Hematopoietic multipotent progenitor cell treated with erythropoietin and hydrocortisone succinate and interleukin-3 and kit ligand, for 8 days (in vitro differentiated cells): ENCODE results near the gene THSD4.

Source experiments
- DNase-seq: peaks from one replicate; pipeline ENCODE4 v3.0.0-alpha.2; 2015

Gene THSD4

DNA sequence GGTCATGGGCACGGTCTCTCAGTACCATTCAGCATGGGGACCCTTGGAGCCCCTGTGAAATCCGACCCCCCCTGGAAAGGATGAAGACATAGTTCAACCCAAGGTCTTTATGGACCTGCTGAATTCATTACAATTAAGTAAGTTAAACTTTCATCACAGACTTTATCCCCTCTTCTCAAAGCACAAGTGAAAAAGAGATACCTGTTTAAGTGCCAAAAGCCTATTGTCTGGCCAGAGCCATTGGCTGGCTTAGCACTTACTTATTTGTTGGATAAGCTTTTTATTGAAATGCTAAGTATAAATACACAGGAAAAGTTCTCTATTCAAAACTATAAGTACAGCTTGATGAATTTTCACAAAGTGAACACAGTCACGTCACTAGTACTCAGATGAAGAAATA lies 566.7 kb downstream of the THSD4 start:
- no peak for DNase-seq

DNA sequence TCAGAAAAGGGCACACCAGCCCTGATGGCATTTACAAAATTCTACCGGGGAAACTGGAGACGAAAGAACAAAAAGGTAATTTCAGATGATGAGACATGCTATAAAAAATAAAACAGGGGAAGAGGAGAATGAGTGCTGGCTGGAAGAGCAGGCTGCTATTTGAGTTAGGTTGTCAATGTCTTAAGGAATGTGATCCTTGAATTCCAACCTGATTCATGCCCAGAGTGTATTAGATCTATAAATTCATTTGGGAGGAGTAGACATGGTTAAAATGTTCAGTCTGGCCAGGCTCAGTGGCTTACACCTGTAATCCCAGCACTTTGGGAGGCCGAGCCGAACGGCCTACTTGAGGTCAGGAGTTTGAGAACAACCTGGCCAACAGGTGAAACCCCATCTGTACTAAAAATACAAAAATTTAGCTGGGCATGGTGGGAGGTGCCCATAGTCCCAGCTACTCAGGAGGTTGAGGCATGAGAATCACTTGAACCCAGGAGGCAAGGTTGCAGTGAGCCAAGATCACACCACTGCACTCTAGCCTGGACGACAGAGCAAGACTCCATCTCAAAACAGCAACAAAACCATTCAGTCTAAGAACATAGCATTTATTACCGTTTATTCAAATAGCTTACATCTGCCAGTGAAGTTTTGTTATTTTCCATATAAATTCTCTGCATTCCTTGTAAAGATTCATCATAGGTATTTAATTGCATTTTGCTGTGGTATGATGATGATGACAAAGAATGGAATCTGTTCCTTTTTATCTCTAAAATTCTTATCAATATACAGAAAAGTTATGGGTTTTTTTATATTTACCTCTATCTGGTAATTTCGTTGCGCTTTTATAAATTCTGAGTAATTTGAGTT lies 568.4 kb downstream of the THSD4 start:
- DNase-seq: no peak

DNA sequence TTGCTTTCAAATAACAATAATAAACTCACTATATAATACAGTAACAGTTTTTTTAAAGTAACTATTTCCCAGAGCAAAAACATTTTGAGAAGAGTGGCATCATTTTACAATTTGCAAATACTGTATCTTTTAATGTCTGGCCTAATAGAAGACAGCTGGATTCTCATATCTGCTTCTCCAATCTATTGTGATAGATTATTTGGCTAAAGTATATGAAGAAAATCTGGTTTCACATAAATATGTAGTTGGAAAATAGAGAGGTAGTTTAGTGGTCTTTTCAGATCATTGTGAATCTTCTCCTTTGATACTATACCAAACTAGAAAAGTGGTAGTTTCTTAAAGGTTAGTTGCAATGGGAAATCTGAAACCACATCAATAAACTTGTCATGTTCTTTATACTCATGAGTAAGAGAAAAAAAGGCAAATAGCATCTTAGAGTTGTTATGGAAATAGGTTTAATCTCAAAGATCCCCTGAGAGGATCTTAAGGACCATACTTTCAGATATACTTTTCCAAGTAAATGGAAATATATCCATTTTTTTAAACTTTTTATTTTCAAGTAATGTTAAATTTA lies 570.2 kb downstream of the THSD4 start:
- DNase-seq: no peak

DNA sequence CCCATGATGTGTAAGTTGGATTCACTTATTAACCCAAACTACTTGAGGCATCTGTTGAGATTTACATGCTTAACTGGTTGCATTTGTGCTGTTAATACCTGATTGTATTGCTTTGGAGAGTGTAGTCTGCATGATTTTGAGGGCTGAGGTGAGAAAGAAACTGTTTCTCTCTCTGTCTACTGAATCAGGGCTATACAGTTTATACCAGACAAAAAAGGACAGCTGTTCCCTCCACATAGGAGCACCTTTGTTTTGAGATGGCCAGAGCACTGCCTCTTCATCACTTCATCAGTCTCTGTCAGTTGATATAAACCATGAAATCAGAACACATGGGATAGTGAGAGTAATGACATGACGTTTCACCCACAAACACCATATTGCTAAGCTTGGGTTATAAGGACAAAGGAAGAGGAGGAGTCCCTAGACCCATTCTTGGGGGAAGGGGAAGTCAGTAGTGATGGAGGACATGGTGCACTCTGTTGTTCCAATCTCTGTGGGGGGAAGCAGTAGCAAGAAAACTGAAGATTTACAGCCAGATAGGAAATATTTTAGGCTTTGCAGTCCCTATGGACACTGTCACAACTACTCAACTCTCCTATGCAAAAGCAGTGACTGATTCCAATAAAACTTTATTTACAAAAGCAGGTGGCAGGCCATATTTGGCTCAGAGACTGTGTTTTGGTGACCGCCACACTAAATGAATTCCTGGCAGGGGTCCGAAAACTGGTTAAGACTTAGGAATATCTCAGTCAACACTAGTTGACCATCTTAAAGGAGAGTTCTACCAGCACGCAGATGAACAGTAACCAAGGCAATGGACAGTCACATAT lies 571.2 kb downstream of the THSD4 start:
- DNase-seq: no peak

DNA sequence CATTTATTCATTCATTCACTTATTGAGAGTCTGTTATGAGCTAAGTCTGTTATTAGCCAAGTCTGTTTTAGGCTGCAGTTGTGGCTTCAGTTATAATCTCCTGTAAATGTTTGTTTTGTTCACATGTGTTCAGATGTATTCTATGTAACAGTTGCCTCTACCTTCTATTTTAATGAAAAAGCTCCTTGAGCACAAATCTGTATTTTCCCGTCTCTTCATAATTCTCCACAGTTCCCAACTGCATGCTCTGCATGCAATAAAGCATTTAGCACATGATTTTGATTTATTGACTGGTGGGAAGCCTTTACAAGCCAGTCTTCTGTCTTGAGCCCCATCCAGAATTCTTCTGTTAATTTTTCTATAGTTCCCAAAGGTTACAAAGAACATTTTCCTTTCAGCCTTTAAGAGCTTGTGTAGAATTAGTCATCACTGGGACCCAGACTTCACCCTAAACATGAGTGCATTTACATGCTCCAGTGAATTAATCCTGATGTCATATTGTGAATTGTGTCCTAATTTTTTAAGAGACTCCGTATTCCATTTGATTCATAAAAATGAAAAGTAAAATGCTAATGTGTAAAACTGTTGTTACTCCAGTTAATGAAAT lies 572.7 kb downstream of the THSD4 start:
- no peak for DNase-seq

DNA sequence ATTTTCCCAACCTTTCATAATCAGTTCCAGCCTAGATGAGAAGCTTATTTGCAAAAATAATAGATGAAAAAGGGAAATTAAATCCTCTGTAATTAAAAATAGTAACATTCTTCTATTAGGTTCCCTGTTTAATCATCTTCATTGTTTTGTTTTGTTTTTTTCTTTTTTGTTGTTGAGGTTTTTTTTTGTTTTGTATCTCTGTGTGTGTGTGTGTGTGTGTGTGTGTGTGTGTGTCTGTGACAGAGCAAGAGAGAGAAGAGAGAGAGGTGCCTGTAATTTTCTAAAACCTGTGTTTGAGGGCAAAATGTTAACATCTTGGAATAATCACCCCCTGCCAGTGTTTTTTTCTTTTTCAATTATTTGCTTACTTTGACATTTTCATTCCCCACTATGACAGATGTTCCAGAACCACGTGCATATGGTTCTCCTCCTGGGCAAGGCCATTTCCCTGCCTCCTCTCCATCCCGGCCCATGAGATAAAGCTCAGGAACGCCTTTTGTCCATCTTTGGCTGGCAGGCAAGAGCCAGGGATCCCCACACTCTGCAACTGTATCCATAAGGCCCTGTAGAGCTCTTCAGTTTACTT lies 573.3 kb downstream of the THSD4 start:
- no peak for DNase-seq

DNA sequence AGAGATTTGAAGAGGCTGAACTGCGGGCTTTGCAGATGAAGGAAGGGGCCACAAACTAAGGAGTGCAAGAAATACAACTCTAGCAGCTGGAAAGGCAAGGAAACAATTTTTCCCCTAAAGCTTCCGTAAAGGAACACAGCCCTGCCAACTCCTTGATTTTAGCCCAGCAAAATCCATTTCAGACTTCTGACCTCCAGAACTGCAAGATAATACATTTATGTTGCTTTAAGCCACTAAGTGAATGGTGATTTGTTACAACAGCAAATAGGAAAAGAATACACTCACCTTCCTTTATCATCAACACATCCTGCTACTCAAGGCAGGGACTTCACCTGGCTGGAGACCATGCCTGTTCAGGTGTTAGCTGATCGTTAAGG lies 575.8 kb downstream of the THSD4 start:
- no peak for DNase-seq

DNA sequence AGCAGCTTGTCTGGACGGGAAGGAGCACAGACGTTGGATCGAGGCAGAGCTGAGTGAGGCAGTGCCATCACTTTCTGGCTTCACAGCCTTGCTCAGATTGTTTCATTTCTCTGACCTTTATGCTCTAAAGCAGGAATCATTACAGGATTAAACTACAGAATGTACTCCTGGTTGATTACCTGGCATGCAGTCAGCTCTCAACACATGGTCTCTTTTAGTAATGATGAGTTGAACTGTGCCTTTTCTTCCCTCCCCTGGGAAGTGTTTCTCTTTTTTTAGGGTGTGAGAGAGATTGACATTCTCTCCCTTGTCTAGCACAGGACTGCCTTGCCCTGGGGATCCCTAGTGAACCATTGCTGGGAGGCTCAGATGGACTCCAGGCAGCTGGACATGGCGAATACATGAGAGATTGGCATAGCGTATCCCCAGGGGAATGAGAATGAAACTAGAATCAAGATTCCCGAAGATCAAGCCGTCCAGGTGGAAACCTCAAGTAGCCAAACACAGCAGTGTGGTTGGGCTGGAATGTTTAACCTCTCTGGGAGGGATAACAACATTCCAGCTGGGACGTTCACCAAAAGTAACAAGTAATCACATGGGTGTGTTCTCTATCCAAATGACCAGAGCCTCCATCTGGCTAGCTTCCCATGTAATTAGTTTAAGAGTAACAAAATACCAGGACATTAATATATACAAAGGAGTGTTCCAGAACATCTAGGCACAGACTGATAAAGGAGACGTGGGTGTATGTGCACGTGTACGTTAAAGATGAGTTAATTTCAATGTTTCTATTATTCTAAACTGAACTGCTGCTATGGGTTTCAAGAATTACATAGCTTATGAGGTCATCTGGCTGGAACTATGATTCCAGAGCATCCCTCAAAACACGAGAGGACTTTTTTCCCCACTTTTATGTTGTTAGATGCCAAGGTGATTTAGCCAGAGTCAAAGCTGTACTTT lies 576.5 kb downstream of the THSD4 start:
- DNase-seq: no peak

DNA sequence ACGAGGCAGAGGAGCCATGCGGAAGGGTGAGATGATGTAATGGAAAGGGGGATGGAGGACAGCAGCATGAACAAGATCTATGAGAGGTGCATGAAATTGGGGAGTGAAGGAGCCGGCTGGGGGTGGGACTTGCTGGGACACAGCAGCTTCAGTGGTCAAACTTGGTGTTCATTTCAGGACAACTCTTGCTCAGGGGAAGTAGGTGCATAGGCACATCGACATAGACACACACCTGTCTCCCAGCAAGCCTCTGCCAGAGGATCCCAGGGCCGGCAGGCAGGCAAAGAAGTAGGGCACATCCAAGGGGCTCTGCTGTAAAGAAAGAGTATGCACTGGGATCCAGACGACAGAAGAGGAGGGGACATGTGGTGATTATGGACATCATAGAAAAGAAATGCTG lies 582.0 kb downstream of the THSD4 start:
- DNase-seq: no peak

DNA sequence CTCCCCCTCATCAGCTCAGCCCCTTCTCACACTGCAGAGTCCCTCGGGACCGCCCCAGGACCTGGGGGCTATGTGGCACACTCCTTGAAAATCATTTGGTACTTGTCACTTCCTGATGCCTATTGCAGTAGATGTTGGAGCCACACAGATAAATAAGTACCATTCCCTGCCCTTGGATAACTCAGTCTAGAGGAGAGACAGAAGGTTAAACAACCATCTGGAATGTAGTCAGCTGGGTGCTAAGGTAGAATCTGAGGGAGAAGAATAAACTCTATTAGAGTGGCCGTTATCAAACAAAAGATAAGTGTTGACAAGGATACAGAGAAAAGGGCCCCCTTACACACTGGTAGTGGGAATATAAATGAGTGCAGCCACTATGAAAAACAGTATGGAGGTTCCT lies 582.8 kb downstream of the THSD4 start:
- DNase-seq: no peak

DNA sequence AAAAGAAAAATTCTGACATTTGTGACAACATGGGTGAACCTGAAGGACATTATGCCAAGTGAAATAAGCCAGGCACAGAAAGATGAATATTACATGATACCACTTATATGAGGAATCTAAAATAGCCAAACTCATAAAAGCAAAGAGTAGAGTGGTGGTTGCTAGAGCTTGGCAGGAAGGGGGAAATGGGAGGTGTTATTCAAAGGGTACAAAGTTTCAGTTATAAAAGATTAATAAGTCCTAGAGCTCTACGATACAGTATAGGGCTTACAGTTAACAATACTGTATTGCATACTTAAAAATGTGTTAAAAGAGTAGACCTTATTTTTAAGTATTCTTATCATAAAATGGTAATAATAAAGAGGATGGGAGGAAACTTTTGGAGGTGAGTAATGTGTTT lies 583.5 kb downstream of the THSD4 start:
- DNase-seq: no peak

DNA sequence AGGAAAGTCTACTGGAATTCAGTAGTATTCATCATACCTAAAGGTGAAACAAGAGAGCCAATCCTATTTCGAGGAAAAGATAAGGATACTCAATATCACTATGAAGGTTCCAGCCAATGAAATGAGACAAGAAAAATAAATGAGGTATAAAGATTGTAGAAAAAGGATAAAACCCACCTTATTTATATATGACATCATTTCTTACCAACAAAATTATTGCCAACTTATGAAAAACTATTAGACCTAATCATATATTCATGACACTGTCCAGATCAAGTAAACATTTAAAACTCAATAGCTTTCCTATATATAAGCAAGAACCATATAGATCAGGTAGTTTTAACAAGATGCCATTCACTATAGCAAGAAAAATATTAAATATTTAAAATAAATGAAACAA lies 584.7 kb downstream of the THSD4 start:
- no peak for DNase-seq

DNA sequence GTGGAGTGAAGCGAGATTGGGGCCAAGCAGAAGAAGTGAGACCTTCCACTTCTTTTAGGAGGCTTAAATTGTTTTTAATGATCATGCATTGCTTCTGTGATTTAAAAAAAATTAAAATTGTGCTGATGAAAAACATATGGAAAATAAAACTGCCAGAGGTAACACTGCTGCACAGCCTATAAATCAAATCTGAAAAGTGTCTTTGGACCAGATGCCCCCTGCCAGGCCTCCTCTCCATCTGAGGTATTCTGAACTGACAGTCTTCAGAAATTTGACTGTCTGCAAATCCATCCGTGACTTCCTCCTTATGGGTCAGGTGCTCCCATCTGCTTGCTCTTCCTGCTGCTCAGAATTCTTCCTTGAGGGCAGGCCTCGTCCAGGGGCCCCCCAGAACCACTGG lies 586.5 kb downstream of the THSD4 start:
- no peak for DNase-seq

DNA sequence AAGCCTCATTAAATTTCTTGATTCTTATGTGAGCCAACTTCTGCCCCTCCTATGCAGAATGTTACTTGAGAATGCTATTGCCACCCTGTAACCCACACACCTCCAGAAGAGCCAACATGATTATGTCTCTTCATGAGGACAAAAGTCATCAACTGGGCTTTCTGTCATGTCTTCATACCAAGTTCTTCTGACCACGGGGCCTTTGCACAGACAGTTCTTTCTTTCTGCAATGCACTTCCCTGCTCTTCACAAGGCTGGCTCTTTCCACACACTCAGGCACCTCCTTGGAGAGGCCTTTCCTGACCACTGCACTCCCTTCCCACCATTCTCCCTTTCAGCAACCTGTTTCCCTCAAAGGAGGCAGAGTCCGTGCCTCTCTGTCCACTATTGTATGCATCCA lies 587.2 kb downstream of the THSD4 start:
- DNase-seq: no peak

DNA sequence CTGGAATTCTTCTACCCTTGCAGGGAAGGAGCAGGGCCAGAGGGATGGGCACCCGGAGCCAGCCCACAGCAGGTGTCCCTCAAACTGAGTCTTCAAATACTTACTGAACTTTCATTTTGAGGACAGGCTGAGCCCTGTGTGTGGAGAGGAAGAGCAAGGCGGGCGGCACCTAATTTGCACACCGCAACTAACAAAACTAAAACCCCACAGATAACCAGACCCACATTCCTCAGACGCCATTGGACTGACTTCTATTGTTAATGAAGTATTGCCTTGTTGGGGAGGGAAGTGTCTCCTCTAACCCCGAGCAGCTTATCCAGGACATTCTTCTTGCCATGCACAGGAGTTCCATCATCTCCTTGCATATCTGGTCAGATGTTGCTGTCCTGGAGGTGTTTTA lies 589.9 kb downstream of the THSD4 start:
- DNase-seq: no peak

DNA sequence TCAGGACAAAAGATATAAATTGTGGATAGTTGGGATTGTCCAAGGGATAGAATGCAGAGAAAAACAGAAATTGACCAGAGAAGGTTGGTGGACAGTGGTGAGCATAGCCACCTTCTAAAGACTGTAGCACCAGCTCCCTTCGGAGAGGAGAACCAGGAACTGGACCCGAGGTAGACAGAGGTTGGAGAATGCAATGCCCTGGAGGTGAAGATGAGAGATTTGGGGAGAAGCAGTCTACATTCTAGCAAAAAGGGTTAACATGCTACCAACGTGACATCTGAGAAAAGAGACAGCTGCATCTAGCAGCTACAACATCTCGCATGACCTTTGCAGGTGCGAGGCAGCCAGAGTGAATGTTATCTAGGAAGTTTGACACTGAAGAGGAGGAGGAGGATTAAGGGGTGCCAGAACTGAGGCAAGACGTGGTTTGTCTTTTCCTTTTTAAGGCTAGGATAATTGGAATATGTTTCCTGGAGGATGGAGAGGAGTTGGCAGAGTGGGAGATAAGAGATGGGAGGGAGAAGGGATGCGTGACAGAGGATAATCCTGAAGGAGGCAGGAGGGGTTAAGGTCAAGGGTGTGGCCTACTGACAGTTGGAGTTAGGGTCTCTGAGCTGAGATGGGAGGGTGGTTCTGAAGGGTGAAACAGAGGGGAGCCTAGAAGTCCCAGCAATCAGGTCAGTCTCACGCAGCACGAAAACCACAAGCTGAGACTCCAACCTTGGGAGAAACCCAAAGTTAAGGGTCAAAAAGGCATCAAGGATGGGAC lies 591.4 kb downstream of the THSD4 start:
- no peak for DNase-seq

DNA sequence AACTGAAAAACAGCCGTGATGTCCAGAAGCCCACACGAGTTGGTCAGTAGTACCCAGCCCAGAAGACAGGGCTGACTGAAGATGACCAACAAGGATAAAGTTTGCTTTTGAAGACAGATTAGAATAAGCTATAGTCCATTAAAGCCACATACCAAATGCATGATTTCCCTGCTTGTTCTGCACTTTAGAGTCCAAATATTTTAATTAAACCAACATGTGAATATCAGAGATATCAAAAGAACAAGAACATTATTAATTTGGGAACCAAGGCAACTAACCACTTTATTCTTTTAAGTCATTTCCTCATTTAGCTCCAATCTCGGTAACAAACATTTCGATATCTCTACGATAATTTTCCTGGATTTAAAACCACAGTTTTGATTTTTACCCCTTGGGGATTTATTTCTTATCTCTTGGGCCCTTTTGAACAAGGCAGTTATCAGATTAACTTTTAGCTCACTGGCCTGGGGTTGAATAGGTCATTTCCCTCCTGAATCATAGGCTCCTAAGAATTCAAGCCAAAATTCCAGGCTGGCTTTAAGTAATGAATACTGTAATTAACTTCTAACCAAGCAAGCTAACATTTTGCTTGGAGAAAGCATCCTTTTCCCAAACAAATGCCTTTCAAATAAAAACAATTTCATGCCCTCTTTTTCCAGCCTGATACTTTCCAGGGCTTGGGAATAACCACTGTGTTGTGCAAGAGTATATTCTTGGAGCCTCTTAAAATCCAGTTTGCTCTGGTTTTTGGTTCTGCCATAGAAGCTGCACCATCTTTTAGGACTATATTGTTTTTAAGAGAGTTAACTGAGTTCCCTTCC lies 592.2 kb downstream of the THSD4 start:
- DNase-seq: no peak

DNA sequence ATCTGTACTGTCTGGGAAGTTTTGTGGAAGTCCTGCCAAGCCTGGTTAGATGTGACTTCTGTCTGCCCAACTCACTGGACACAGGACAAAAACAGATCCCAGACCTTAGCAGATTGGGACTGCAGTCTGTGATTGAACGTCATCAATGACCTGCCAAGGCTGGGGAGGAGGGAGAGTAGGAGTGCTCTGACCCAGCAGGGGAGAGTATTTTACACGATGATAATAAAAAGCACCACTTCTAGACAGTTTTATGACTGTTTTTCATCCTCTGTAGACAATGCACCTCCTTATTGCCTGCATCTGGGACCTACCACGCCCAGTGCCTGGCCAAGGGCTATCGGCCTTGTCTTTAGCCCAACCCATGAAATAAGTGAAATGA lies 592.8 kb downstream of the THSD4 start:
- DNase-seq: no peak

DNA sequence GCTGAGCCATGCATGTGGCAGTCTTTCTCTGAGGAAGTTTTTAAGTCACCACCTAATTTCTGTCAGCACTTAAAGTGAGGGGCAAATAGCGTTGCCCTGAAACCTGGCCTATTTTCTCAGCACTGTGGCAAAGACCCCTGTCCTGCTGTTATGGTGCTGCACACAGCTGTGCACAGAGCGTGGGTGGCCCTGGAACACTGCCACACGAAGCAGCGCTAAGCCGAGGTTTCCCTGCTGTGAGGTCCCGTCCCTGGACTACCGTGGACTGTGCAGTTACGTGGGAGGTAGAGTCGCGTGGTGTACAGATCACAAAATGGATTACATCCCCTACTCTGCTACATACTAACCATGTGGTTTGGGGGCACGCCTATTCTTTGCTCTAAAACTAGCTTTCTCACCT lies 593.5 kb downstream of the THSD4 start:
- no peak for DNase-seq

DNA sequence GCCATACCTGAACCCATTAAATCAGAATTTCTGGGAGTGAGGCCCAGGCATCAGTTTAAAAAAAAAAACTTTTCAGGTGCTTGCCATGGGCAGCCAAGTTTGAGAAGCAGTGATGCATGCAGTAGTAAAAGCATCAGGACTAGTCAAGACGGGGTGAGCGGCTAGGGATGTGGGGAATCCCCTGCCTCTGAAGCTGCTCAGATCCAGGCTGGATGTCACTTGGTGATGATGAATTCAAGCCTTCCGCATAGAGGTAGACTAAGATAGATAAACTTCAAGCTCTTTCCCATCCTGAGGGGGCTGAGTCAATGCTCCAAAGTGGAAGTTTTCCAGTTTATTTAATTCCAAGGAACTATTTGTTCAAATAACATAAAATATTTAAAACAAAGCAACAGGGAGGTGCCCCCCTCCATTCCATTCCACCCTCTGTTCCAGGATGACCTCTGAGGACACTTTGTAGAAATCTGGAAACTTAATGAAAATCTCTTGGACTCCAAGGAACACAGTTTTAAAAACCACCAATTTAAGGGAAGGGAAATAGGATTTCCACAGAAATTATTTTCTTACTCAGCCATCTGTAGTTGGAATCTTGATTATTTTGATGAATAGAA lies 594.6 kb downstream of the THSD4 start:
- DNase-seq: no peak
